Gastroesophageal sphincter (tissue), 4 donors: Measurements from ENCODE around the gene EHBP1L1. TPM values are rescaled to one million over a fixed set of nuclear protein-coding genes. Genes with fewer than 3 reads are reported as not detected.

Experiments used
- ATAC-seq: fragments of 150-250 bp; one replicate; pipeline ENCODE4 v1.9.1; 2016; ENCODE audit warnings: mild to moderate bottlenecking, moderate library complexity
- H3K27ac ChIP-seq, 4 donors: fragments of 200-600 bp; sonication (generic) in 3 of 4; 1 replicate in 3 of 4; 2 replicates in 1 of 4; pipeline ENCODE4 v1.5.1; 2016 to 2019
- H3K27me3 ChIP-seq: fragments of 200-600 bp; sonication (generic); one replicate; pipeline ENCODE4 v1.5.1; 2019
- H3K36me3 ChIP-seq, 2 donors: fragments of 200-600 bp; sonication (generic); one replicate each; pipeline ENCODE4 v1.5.1; 2019; ENCODE audit warnings: control low read depth in 1 of 2
- H3K4me1 ChIP-seq, 3 donors: fragments of 200-600 bp; sonication (generic); 1 replicate in 2 of 3; 2 replicates in 1 of 3; pipeline ENCODE4 v1.5.1; 2016 to 2019; ENCODE audit warnings: control low read depth in 2 of 3
- H3K4me3 ChIP-seq, 2 donors: fragments of 200-600 bp; sonication (generic); one replicate each; pipeline ENCODE4 v1.5.1; 2019; ENCODE audit warnings: mild to moderate bottlenecking in 1 of 2, moderate library complexity in 1 of 2
- H3K9me3 ChIP-seq, 3 donors: fragments of 200-600 bp; sonication (generic); one replicate each; pipeline ENCODE4 v1.5.1; 2017 to 2019; ENCODE audit warnings: control low read depth in 2 of 3
- EP300 ChIP-seq: sonication (generic); formaldehyde crosslinking; IDR thresholded peaks from one replicate; pipeline ENCODE4 v1.6.1; 2017; ENCODE audit warnings: antibody characterized with exemption, mild to moderate bottlenecking
- POLR2A ChIP-seq, 2 donors: fragments of 450-650 bp; IDR thresholded peaks; one replicate each; pipeline ENCODE4 v1.6.1; 2017; ENCODE audit warnings: antibody characterized with exemption in 2 of 2, mild to moderate bottlenecking in 2 of 2, moderate library complexity in 1 of 2
- POLR2AphosphoS5 ChIP-seq: sonication (generic); formaldehyde crosslinking; IDR thresholded peaks from one replicate; pipeline ENCODE4 v1.6.1; 2017; ENCODE audit warnings: antibody characterized with exemption
- WGBS, 2 donors: methylation state at CpG; one replicate each; pipeline ENCODE4 v1.1.5; 2018; ENCODE audit warnings: low coverage in 1 of 2; 5-methylcytosine and 5-hydroxymethylcytosine counted together
- total RNA-seq, 4 donors: library from RNA; depleted of rRNA; stranded (reverse); fragments of >200 nt; gene quantifications; one replicate each; pipeline ENCODE4 v1.1.0, GENCODE V29; 2016
- TF ChIP-seq, protein P1 (sequence below), 4 experiments: fragments of 200-600 bp in 2 of 4; fragments of 450-650 bp in 2 of 4; sonication (generic) in 1 of 4; IDR thresholded peaks; one replicate each; pipeline ENCODE4 v1.5.1; 2017 to 2019; ENCODE audit warnings: antibody characterized with exemption in 4 of 4, mild to moderate bottlenecking in 2 of 4, moderate library complexity in 2 of 4

The EHBP1L1 gene
- total RNA-seq, 4 donors from 2014 or later, result 172 to 329 (median 202) TPM

DNA sequence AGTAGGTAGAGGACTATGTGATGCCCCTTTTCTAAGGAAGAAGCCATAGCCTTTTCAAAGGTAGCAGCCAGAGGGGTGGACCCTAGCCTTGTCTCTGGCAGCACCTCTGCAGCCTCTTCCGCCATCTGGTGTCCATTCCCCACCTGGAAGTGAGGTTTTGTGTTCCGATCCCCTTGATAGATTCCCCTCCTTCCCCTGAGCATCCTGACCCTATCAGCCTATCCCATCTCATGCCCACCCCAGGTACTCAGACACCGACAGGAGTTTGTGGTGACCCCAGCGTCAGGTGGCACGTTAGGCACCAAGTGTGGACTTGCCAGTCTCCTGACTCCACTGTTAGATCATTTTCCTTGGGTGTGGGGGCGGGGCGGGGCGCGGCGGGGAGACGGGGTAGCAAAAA lies 3.9 kb upstream of the EHBP1L1 start:
- Histone ChIP-seq H3K36me3 (no peaks in the 10 kb centered on the region), H3K9me3 (no peaks in the 10 kb centered on the region), H3K4me3 (peak overlapping the region; percentile 62 to 96), H3K27me3 (no peaks in the 10 kb centered on the region), H3K4me1 (peaks cover 8 to 88% (median 46%) of the 10 kb centered on the region in 3 donors), H3K27ac (peak overlapping the region; percentile 72 to 99 (median 98))
- WGBS, 2 donors, result 5 to 11% methylated on average over 5 to 8 of the region's 11 CpGs
- TF ChIP-seq EP300, result no peak
- TF ChIP-seq POLR2A (IDR thresholded peaks at IDR 0.05), result no peak
- TF ChIP-seq, protein P1, sequence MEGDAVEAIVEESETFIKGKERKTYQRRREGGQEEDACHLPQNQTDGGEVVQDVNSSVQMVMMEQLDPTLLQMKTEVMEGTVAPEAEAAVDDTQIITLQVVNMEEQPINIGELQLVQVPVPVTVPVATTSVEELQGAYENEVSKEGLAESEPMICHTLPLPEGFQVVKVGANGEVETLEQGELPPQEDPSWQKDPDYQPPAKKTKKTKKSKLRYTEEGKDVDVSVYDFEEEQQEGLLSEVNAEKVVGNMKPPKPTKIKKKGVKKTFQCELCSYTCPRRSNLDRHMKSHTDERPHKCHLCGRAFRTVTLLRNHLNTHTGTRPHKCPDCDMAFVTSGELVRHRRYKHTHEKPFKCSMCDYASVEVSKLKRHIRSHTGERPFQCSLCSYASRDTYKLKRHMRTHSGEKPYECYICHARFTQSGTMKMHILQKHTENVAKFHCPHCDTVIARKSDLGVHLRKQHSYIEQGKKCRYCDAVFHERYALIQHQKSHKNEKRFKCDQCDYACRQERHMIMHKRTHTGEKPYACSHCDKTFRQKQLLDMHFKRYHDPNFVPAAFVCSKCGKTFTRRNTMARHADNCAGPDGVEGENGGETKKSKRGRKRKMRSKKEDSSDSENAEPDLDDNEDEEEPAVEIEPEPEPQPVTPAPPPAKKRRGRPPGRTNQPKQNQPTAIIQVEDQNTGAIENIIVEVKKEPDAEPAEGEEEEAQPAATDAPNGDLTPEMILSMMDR (IDR thresholded peaks at IDR 0.05), result peak in 3 of 4 experiments; percentile 39 to 60 (median 55)
- ATAC-seq, result no peak

DNA sequence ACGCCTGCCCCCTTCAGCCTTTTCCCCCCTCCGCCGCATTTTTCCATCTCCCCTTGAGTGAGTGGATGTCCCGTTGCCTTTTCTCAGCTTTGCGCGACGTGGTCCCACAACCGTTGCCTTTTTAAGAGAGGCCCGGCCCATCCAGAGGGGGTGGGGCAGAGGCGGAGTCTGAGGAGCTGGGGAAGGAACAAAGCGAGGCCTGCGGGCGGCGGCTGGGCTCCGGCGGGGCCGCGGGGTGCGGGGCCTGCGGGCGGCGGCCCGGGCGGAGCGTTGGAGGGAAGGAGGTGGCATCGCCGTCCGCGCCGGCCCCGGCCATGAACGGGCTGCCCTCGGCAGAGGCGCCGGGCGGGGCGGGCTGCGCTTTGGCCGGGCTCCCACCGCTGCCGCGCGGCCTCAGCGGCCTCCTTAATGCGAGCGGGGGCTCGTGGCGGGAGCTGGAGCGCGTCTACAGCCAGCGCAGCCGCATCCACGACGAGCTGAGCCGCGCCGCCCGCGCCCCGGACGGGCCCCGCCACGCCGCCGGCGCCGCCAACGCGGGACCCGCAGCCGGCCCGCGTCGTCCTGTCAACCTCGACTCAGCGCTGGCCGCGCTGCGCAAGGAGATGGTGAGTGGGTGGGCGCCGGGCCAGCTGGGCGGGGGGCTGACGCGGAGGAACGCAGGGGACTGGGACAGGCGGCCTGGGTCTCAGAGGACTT lies 3.3 kb upstream of the EHBP1L1 start, which contains the start of gene FAM89B:
FAM89B (plus strand) TSS at position 183 of the 696 bp plus-strand sequence; CDS start at position 315, 132 bp downstream.
- ATAC-seq, result peak; percentile 42
- WGBS, 2 donors, result 0% methylated on average over 5 of the region's 86 CpGs; no CpG with 5 or more reads in 1 of the 2 donors
- H3K4me3 ChIP-seq, result peak within 1 kb of the TSS; percentile 62 to 96
- TF ChIP-seq EP300 (no peak), POLR2A (IDR thresholded peaks at IDR 0.05) (peak; percentile 68 to 88), POLR2AphosphoS5 (peak; percentile 20)
- TF ChIP-seq, protein P1 (IDR thresholded peaks at IDR 0.05), result no peak
- no peaks in the 10 kb centered on the region for H3K9me3 ChIP-seq
- H3K36me3 ChIP-seq, result no peaks in the 10 kb centered on the region
- H3K4me1 ChIP-seq, result peaks cover 8 to 88% (median 52%) of the 10 kb centered on the region in 3 donors
- H3K27ac ChIP-seq, result peak within 1 kb of the TSS; percentile 72 to 99 (median 98)
- no peaks in the 10 kb centered on the region for H3K27me3 ChIP-seq

DNA sequence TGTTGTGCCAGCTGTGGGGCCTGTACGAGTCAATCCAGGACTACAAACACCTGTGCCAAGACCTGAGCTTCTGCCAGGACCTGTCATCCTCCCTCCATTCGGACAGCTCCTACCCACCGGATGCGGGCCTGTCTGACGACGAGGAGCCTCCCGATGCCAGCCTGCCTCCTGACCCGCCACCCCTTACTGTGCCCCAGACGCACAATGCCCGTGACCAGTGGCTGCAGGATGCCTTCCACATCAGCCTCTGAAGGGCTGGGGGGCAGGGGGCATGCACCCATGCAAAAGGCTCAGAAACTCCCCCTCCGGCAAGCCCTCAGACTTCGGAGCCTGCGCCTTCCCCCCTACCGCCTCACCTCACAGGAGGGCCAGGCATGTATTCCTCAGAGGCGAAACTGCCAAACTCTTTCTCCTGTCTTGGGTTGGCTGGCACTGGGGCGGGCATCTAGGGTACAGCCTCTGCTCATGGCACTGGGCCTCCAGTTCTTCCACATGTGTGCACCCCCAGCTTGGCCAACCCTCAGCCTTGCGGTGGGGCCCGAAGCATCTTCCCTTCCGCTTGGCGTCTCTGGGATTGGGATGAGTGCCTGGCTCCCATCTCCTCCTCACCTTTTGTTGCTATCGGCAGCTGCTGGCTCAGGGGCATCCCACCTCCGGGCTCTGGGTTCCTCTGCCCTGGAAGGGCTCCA lies 2.3 kb upstream of the EHBP1L1 start:
- no peak for ATAC-seq
- no peaks in the 10 kb centered on the region for H3K9me3 ChIP-seq
- TF ChIP-seq POLR2A (IDR thresholded peaks at IDR 0.05) (no peak), POLR2AphosphoS5 (no peak), EP300 (no peak)
- TF ChIP-seq, protein P1 (IDR thresholded peaks at IDR 0.05), result no peak
- peaks cover 8 to 88% (median 59%) of the 10 kb centered on the region in 3 donors for H3K4me1 ChIP-seq
- no peaks in the 10 kb centered on the region for H3K27me3 ChIP-seq
- H3K36me3 ChIP-seq, result peaks cover 0 to 6% of the 10 kb centered on the region in 2 donors
- H3K4me3 ChIP-seq, result peak overlapping the region; percentile 62 to 96
- H3K27ac ChIP-seq, result peak overlapping the region; percentile 72 to 99 (median 98)
- 0% methylated on average over 3 of the region's 22 CpGs; no CpG with 5 or more reads in 1 of the 2 donors for WGBS, 2 donors

DNA sequence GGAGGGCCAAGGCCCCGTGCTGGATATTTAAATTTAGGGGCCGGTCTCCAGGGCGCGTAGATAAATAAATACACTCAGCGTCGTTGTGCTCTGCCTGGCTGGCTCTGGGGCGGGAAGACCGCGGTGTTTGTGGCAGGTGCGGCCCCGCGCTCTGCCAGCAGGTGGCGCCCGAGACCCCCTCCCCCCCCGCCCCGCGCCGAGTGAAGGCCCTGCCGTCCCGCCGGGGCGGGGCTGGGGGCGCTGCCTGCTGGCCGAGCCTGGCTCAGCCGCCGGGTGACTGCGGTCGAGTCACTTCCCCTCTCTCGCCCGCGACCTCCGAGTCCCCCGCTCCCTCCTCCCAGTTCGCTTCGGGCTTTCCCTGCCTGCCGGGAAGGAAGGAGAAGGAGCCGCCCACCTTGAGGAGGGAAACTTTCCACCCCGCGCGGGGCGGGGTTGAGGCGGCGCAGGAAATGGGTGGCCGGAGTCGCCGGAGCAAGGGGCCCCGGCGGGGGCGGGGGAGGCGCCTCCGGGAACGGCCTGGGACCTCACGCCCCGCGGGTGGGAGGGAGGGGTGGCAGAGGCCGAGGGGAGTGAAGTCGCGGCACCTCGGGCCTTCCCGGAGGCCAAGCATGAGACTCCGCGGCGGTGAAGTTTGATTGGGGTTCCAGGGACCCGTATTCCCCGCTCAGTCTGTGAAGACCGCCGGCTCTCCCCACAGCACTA lies 1.6 kb upstream of the EHBP1L1 start:
- Histone ChIP-seq H3K4me1 (peaks cover 8 to 88% (median 54%) of the 10 kb centered on the region in 3 donors), H3K9me3 (no peaks in the 10 kb centered on the region), H3K27ac (peak overlapping the region; percentile 72 to 99 (median 98)), H3K36me3 (peaks cover 0 to 13% of the 10 kb centered on the region in 2 donors), H3K27me3 (no peaks in the 10 kb centered on the region), H3K4me3 (peak overlapping the region; percentile 78 to 96)
- TF ChIP-seq POLR2A (IDR thresholded peaks at IDR 0.05) (no peak), POLR2AphosphoS5 (peak; percentile 90)
- TF ChIP-seq, protein P1 (IDR thresholded peaks at IDR 0.05), result peak in 3 of 4 experiments; percentile 86 to 100 (median 96)
- ATAC-seq, result peak; percentile 54
- 0% methylated on average over 6 of the region's 67 CpGs; no CpG with 5 or more reads in 1 of the 2 donors for whole genome bisulfite sequencing, 2 donors
